ENCODE measurements around the gene NPC1L1.
A peak's percentile ranks its signal among the peaks of the same experiment; 100 is the strongest.

DNA sequence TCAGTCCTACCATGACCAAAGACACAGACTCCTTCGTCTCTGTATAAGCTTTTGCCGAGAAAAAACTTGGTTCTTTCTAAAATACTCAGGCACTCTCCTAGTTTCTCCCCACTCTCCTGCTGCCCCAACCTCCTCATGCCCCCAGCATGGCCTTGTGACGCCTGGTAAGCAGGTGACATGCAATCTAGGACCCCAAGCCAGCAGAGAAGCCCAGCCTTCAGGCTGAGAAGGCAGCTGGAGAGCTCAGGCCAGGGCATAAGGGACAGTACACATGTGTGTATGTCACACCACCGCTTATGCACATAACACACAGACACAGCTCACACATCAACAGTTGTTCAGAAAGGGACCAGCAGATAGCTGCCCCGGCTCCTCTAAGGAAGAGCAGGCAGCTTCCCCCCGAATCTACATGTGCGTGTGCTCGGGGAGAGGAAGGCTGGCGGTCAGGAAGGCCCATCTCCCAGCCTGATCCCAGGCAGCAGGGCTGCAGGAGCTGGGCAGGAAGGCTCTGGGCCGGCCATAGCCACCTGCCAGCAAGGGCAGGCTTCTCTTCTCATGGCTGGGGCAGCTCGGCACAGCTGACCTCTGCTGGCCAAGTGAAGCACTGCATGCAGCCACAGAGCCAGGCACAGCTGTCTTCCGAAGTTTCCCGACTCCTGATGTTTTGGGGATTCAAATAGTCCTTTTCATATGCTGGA lies 24.1 kb upstream of the NPC1L1 start:
- TF ChIP-seq, protein P1, sequence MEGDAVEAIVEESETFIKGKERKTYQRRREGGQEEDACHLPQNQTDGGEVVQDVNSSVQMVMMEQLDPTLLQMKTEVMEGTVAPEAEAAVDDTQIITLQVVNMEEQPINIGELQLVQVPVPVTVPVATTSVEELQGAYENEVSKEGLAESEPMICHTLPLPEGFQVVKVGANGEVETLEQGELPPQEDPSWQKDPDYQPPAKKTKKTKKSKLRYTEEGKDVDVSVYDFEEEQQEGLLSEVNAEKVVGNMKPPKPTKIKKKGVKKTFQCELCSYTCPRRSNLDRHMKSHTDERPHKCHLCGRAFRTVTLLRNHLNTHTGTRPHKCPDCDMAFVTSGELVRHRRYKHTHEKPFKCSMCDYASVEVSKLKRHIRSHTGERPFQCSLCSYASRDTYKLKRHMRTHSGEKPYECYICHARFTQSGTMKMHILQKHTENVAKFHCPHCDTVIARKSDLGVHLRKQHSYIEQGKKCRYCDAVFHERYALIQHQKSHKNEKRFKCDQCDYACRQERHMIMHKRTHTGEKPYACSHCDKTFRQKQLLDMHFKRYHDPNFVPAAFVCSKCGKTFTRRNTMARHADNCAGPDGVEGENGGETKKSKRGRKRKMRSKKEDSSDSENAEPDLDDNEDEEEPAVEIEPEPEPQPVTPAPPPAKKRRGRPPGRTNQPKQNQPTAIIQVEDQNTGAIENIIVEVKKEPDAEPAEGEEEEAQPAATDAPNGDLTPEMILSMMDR (conservative IDR thresholded peaks at IDR 0.05; ENCODE audit: low read depth, low read length): peak; percentile 90
- TF ChIP-seq NFE2L2 (IDR thresholded peaks at IDR 0.05; ENCODE audit: low read depth, low read length) (no peak), POLR2A (IDR thresholded peaks at IDR 0.05; ENCODE audit: low read depth, low read length) (peak; percentile 39; the same call in 1 of the 2 replicates), RCOR1 (IDR thresholded peaks at IDR 0.05; ENCODE audit: insufficient replicate concordance, low read length) (no peak), MXI1 (IDR thresholded peaks at IDR 0.05; ENCODE audit: borderline replicate concordance, low read depth, low read length) (no peak), MAFK (IDR thresholded peaks at IDR 0.05; ENCODE audit: low read depth, low read length) (no peak), CEBPB (IDR thresholded peaks at IDR 0.05; ENCODE audit: low read depth, low read length) (no peak), RAD21 (IDR thresholded peaks at IDR 0.05; ENCODE audit: low read length) (peak; percentile 87)
